Measurements from ENCODE around the gene GUCY1B1. TPM values are rescaled to one million over a fixed set of nuclear protein-coding genes. Genes with fewer than 3 reads are reported as not detected.
A peak's percentile ranks its signal among the peaks of the same experiment; 100 is the strongest.

Gene GUCY1B1
- total and polyA plus RNA-seq, 8 donors, result 20.8 to 55.6 (median 47.0) TPM

- intact Hi-C loops (cut with DNase I), result no loop called here
Measured at GRCh38 chr4:155784637-155785036, 25.8 kb downstream of the GUCY1B1 start.

GRCh38 chr4:155785828-155786227 lies 27.0 kb downstream of the GUCY1B1 start:
- intact Hi-C loops (cut with DNase I), result no loop called here
- Histone ChIP-seq H3K9me3 (no peaks in the 10 kb centered on the region), H3K27me3 (no peaks in the 10 kb centered on the region), H3K4me1 (peaks cover 3 to 6% of the 10 kb centered on the region in 2 donors), H3K4me3 (no peak overlapping the region), H3K27ac (no peak overlapping the region), H3K36me3 (no peaks in the 10 kb centered on the region)
- no peak for TF ChIP-seq CTCF (IDR thresholded peaks at IDR 0.05)
- DNase-seq, result no peak
- peak; percentile 74 for ATAC-seq

More at GRCh38 chr4:155784637-155785036, 25.8 kb downstream of the GUCY1B1 start:
- Histone ChIP-seq H3K27me3 (no peaks in the 10 kb centered on the region), H3K4me3 (no peak overlapping the region), H3K4me1 (peaks cover 3 to 6% of the 10 kb centered on the region in 2 donors), H3K9me3 (no peaks in the 10 kb centered on the region), H3K27ac (no peak overlapping the region), H3K36me3 (no peaks in the 10 kb centered on the region)
- ATAC-seq, result no peak
- DNase-seq, result no peak
- no peak for TF ChIP-seq CTCF (IDR thresholded peaks at IDR 0.05)

GRCh38 chr4:155787113-155787710 lies 28.4 kb downstream of the GUCY1B1 start:
- Histone ChIP-seq H3K4me1 (peaks cover 3 to 6% of the 10 kb centered on the region in 2 donors), H3K27me3 (no peaks in the 10 kb centered on the region), H3K4me3 (no peak overlapping the region), H3K36me3 (no peaks in the 10 kb centered on the region), H3K9me3 (no peaks in the 10 kb centered on the region), H3K27ac (no peak overlapping the region)
- intact Hi-C loops (cut with DNase I), result no loop called here
- ATAC-seq, result peak; percentile 97
- DNase-seq, result peak in 1 of 4 donors; percentile 56
- peak; percentile 51 to 62 for TF ChIP-seq CTCF (IDR thresholded peaks at IDR 0.05)

DNA sequence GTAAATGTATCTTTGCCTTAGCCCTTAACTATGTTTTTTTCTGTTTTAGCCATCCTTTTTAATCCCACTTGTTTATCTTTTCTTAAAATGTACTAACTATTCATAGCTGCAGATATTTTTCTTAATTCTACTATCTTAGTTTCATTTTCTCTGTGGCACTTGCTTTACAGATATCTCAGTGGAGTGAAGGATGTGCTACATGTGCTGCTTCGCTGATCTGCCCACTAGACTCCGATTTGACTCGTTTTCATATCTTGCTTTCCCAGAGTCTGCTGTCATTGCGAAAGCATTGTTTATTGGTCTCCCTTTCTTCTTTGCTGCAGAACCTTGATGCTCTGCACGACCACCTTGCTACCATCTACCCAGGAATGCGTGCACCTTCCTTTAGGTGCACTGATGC lies 30.6 kb downstream of the GUCY1B1 start:
- H3K36me3 ChIP-seq, result no peaks in the 10 kb centered on the region
- intact Hi-C loops (cut with DNase I), result no loop called here
- H3K4me1 ChIP-seq, result peaks cover 3 to 6% of the 10 kb centered on the region in 2 donors
- no peak for ATAC-seq
- H3K27ac ChIP-seq, result peak overlapping the region; percentile 10 to 28
- DNase-seq, result no peak
- no peak for TF ChIP-seq CTCF (IDR thresholded peaks at IDR 0.05)
- no peaks in the 10 kb centered on the region for H3K9me3 ChIP-seq
- no peak overlapping the region for H3K4me3 ChIP-seq
- H3K27me3 ChIP-seq, result no peaks in the 10 kb centered on the region

DNA sequence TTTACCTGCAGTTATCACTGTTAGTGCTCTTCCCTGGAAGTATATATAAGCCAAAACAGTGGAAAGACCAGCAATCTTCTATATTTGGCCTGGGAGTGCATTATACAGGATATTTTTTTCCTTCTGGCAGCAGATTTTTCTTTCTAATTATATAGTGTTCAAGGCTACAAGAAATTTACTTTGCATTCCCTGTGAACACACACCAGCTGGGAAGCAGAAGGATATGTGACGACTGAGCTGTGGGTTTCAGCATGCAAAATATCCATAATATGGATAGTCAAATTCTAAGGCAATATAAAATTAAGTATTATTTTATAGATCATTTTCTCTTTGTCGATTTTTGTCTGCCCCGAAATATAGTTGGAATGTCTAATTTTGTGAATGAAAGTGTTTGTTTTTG lies 31.2 kb downstream of the GUCY1B1 start:
- Histone ChIP-seq H3K36me3 (no peaks in the 10 kb centered on the region), H3K9me3 (no peaks in the 10 kb centered on the region), H3K4me3 (no peak overlapping the region), H3K4me1 (peaks cover 0 to 6% of the 10 kb centered on the region in 2 donors), H3K27me3 (no peaks in the 10 kb centered on the region), H3K27ac (no peak overlapping the region)
- DNase-seq (no peak), ATAC-seq (no peak)
- no peak for TF ChIP-seq CTCF (IDR thresholded peaks at IDR 0.05)
- intact Hi-C loops (cut with DNase I), result loop anchor here in 1 of 2 donors (10.0 kb wide), 1 partner anchor 345 kb away; no protein-coding TSS in a partner anchor

All from left lung (tissue), 10 donors.